Esophagus squamous epithelium (tissue), 4 donors: ENCODE results near the gene DCPS.

ENCODE experiments used
- POLR2A ChIP-seq, 4 donors: fragments of 450-650 bp; IDR thresholded peaks; one replicate each; pipeline ENCODE4 v1.6.1; 2017; ENCODE audit warnings: antibody characterized with exemption in 4 of 4, mild to moderate bottlenecking in 4 of 4, moderate library complexity in 3 of 4
- TF ChIP-seq, protein P1 (sequence below), 6 experiments: fragments of 450-650 bp in 4 of 6; fragments of 200-600 bp in 2 of 6; sonication (generic) in 2 of 6; IDR thresholded peaks; one replicate each; pipeline ENCODE4 v1.5.1; 2016 to 2019; ENCODE audit warnings: antibody characterized with exemption in 6 of 6, mild to moderate bottlenecking in 4 of 6, moderate library complexity in 4 of 6

DNA sequence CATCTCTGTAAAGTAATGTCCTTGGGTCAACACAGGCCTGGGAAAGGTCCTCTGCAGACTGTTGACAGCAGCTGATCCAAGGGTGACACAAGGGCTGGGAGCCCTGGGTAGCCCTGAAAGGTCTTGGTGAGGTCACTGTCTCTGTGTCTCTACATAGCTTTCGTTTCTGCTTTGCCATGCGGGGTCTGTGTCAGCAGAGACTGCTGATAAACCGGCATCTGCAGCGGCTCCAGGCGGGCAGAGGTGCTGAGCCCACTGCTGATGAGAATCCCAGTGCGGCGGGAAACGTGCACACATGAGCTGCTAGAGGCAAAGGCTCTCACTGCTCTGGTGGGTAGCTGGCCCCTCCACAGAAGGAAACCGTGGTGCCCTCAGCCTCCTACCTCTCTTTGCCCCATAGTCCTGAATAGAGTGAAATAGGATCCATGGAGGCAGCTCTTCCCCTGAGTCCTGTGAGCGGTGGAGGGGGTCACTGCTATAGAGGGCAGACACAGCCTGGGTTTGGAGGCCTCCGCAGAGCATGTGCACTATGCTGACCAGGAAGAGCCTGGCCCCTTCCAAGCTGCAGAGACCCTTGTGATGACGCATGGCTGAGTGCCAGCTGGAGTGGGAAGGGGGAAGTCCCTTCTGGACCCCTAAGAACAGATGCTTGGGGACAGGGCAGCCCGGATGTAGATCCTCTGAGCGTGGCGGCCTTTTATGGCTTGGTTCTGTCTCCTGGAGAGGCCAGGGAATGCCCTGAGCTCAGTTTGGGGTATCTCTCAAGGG, 33.8 kb downstream of the DCPS start:
- TF ChIP-seq, protein P1, sequence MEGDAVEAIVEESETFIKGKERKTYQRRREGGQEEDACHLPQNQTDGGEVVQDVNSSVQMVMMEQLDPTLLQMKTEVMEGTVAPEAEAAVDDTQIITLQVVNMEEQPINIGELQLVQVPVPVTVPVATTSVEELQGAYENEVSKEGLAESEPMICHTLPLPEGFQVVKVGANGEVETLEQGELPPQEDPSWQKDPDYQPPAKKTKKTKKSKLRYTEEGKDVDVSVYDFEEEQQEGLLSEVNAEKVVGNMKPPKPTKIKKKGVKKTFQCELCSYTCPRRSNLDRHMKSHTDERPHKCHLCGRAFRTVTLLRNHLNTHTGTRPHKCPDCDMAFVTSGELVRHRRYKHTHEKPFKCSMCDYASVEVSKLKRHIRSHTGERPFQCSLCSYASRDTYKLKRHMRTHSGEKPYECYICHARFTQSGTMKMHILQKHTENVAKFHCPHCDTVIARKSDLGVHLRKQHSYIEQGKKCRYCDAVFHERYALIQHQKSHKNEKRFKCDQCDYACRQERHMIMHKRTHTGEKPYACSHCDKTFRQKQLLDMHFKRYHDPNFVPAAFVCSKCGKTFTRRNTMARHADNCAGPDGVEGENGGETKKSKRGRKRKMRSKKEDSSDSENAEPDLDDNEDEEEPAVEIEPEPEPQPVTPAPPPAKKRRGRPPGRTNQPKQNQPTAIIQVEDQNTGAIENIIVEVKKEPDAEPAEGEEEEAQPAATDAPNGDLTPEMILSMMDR (IDR thresholded peaks at IDR 0.05), result no peak
- no peak for TF ChIP-seq POLR2A (IDR thresholded peaks at IDR 0.05)
